Measurements from ENCODE around the gene IL20.

The IL20 gene

GRCh38 chr1:206903687-206904086, 38.3 kb downstream of the IL20 start:
- TF ChIP-seq CTCF (IDR thresholded peaks at IDR 0.05; ENCODE audit: low read depth, low read length) = no peak
- DNase-seq (ENCODE audit: low read depth in 2 of 2) = peak in 1 of 2 donors; percentile 53
- no peak overlapping the region for H3K4me3 ChIP-seq (replicated peaks in 1 of 2; ENCODE audit: low read depth in 2 of 2, low read length in 2 of 2)

DNA sequence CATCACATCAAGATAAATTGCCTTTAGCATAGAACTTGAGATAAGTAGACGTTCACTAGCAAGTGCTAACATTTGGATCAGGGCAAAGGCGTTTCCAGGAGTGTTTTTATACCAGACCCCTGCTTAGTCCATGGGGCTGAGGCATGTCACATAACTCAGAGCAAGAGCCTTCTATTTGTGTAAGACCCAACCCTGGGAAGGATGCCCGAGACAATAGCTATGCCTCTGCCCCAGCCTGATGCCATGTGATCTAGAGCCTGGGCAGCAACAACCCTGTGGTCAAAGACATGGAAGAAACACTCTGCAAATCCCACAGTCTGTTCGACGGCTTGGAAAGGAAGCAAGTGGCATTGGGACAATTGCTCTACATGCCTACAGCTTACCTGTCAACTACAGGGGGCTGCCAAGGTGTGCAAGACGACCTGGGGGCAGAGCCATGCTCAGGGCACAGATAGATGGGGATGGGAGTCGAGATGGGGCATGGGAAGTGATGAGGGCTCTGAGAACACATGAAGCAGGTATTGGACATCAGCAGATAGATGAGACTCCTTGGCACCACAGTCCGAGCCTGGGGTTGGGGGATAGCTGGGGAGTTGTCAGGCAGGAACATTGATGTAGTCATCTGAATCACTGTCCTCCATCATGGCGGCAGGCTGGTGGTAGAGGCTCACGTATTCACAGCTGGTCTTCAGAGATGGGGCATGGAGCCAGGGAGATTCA, 39.2 kb downstream of the IL20 start:
- DNase-seq (ENCODE audit: low read depth in 2 of 2) = no peak
- no peak overlapping the region for H3K4me3 ChIP-seq (replicated peaks in 1 of 2; ENCODE audit: low read depth in 2 of 2, low read length in 2 of 2)
- no peak for TF ChIP-seq CTCF (IDR thresholded peaks at IDR 0.05; ENCODE audit: low read depth, low read length)

- TF ChIP-seq CTCF (IDR thresholded peaks at IDR 0.05; ENCODE audit: low read depth, low read length) = peak; percentile 13
- DNase-seq (ENCODE audit: low read depth in 2 of 2) = peak; percentile 85 to 99
- no peak overlapping the region for H3K4me3 ChIP-seq (replicated peaks in 1 of 2; ENCODE audit: low read depth in 2 of 2, low read length in 2 of 2)
Measured at GRCh38 chr1:206905295-206906164, 40.1 kb downstream of the IL20 start.

GRCh38 chr1:206907304-206907991, 42.0 kb downstream of the IL20 start:
- H3K4me3 ChIP-seq (replicated peaks in 1 of 2; ENCODE audit: low read depth in 2 of 2, low read length in 2 of 2) = no peak overlapping the region

GRCh38 chr1:206908038-206908437, 42.6 kb downstream of the IL20 start:
- DNase-seq (ENCODE audit: low read depth in 2 of 2) = no peak
- no peak overlapping the region for H3K4me3 ChIP-seq (replicated peaks in 1 of 2; ENCODE audit: low read depth in 2 of 2, low read length in 2 of 2)

More at GRCh38 chr1:206907304-206907991, 42.0 kb downstream of the IL20 start:
- TF ChIP-seq CTCF (IDR thresholded peaks at IDR 0.05; ENCODE audit: low read depth, low read length) = no peak
- DNase-seq (ENCODE audit: low read depth in 2 of 2) = no peak

More at GRCh38 chr1:206908038-206908437, 42.6 kb downstream of the IL20 start:
- TF ChIP-seq CTCF (IDR thresholded peaks at IDR 0.05; ENCODE audit: low read depth, low read length) = no peak
